AG04450 (cell line): Measurements from ENCODE around the gene TMEM184A. TPM values are rescaled to one million over a fixed set of nuclear protein-coding genes. Genes with fewer than 3 reads are reported as not detected.

ENCODE experiments used
- CTCF ChIA-PET: fragments of 300-600, 350-600 bp; formaldehyde crosslinking; extraction: SDS; loops from one replicate; lab custom pipeline; 2022; ENCODE audit warnings: antibody characterized with exemption, inconsistent platforms; lab: Charles Lee
- POLR2A ChIA-PET: fragments of 350-600 bp; formaldehyde crosslinking; extraction: SDS; loops from one replicate; lab custom pipeline; 2021; ENCODE audit warnings: antibody characterized with exemption, inconsistent platforms; lab: Yijun Ruan, JAX
- DNase-seq: peaks from one replicate; pipeline ENCODE4 v3.0.0-alpha.2; 2011; ENCODE audit warnings: low read depth, low spot score
- H3K27ac ChIP-seq: one replicate; pipeline ENCODE4 v1.5.1; 2012; ENCODE audit warnings: low read depth, low read length, control low read depth
- H3K27me3 ChIP-seq: one replicate; pipeline ENCODE4 v1.6.0; 2012; ENCODE audit warnings: low read length; ENCODE audit not compliant: control insufficient read depth, insufficient read depth
- H3K4me3 ChIP-seq: 2 replicates; pipeline ENCODE4 v1.5.1; 2011; ENCODE audit warnings: mild to moderate bottlenecking, low read depth, low read length, control low read depth
- H3K9me3 ChIP-seq: 2 replicates; pipeline ENCODE4 v1.5.1; 2012; ENCODE audit warnings: low read length; ENCODE audit not compliant: control insufficient read depth, insufficient read depth
- CTCF ChIP-seq: IDR thresholded peaks from 2 replicates; pipeline ENCODE4 v1.5.1; 2011; ENCODE audit warnings: low read depth, low read length, control low read depth, inconsistent platforms
- polyA plus RNA-seq: library from polyadenylated mRNA; depleted of rRNA; stranded (reverse); fragments of >200 nt; gene quantifications from 2 replicates; pipeline ENCODE4 v1.2.3, GENCODE V29; 2011

TMEM184A gene
- polyA plus RNA-seq, 1 experiment, result 0.56 TPM

GRCh38 chr7:1512781-1513656 lies 43.0 kb downstream of the TMEM184A start:
- ChIA-PET CTCF (interaction anchor here (1.3 kb wide), 1 partner anchor 8 kb away, joined by 3 read pairs; no protein-coding TSS in a partner anchor), POLR2A (interaction anchor here (0.8 kb wide), 1 partner anchor 24 kb away, joined by 3 read pairs; no protein-coding TSS in a partner anchor)
- H3K4me3 ChIP-seq, result no peak overlapping the region
- no peak for TF ChIP-seq CTCF
- no peak overlapping the region for H3K27ac ChIP-seq
- H3K27me3 ChIP-seq, result no peaks in the 10 kb centered on the region
- DNase-seq, result no peak
- peaks cover under 1% of the 10 kb centered on the region for H3K9me3 ChIP-seq

DNA sequence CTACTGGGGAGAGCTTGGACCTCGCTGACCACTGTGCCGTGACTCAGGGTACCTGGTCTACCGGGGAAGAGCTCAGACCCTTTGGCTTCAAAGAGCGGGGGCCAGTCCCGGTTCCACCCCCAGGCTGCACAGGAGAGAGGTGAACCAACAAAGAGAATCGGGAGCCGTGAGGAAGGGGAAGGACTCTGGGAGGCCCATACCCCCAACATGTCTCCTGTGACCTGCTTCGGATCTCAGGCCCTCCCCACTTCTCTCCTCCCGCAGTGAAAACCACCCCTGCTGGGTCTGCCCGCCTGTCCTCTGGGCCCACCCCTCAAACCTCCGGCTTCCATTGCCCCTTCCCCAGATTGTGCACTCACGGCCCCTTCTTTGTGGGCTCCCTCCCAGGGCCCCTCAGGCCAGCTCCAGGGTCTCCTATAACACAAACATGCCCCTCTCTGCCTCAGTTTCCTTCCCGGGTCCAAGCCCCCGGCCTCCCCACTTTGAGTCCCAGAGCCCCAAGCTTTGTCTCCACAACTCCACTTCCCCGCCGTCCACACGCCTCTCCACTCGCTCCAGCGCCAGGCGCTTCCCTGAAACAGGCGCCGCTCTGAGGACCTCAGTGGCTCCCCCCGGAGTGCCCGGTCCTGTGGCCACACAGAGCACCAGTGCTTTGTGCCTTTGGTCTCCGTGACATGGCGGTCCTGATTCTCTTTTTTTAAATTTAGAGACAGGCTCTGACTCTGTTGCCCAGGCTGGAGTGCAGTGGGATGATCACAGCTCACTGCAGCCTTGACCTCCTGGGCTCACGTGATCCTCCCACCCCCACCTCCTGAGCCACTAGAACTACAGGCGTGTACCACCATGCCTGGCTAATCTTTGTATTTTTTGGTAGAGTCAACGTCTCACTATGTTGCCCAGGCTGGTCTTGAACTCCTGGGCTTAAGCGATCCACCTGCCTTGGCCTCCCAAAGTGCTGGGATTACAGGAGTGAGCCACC lies 44.3 kb downstream of the TMEM184A start:
- no peak for TF ChIP-seq CTCF
- no peak for DNase-seq
- Histone ChIP-seq H3K27me3 (no peaks in the 10 kb centered on the region), H3K4me3 (no peak overlapping the region), H3K9me3 (no peaks in the 10 kb centered on the region; the same call in 1 of the 2 replicates), H3K27ac (no peak overlapping the region)
- CTCF ChIA-PET, result no interaction called here
- POLR2A ChIA-PET, result interaction anchor here (1.2 kb wide), 1 partner anchor 14 kb away, joined by 3 read pairs; no protein-coding TSS in a partner anchor

DNA sequence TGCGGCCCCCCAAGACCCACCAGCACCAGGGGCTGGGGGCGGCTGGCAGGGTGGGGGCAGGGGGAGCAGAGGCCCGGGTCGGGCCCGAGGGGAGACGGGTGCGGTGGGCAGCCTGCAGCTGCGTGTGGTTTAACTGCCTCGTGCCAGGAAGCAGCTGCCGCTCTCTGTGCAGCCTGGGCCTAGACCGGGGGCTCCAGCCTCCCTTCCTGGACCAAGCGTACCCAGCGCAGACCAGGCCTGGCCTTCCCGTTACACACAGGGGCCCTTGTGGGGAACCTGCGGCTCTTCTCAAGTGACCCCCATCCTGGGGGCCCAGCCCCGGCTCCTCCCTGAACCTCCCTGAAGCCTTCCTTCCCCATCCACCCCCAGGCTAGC lies 45.2 kb downstream of the TMEM184A start:
- Histone ChIP-seq H3K4me3 (no peak overlapping the region), H3K9me3 (no peaks in the 10 kb centered on the region; the same call in 1 of the 2 replicates), H3K27me3 (no peaks in the 10 kb centered on the region), H3K27ac (no peak overlapping the region)
- DNase-seq, result no peak
- TF ChIP-seq CTCF, result no peak
- ChIA-PET CTCF (no interaction called here), POLR2A (interaction anchor here (1.2 kb wide), 1 partner anchor 13 kb away, joined by 3 read pairs; no protein-coding TSS in a partner anchor)

- Histone ChIP-seq H3K27ac (no peak overlapping the region), H3K4me3 (no peak overlapping the region), H3K27me3 (no peaks in the 10 kb centered on the region), H3K9me3 (no peaks in the 10 kb centered on the region; the same call in 1 of the 2 replicates)
- ChIA-PET CTCF (no interaction called here), POLR2A (no interaction called here)
- DNase-seq, result no peak
- TF ChIP-seq CTCF, result no peak
Observed at GRCh38 chr7:1509226-1509625, 46.8 kb downstream of the TMEM184A start.
